ACC112 (cell line): Measurements from ENCODE around the gene SPEG.

ENCODE experiments used
- H2AFZ ChIP-seq: fragments of 200-600 bp; sonication (generic); one replicate; pipeline ENCODE4 v1.6.0; 2017; ENCODE audit warnings: antibody characterized with exemption, low read length; ENCODE audit not compliant: unreplicated experiment
- H3K27ac ChIP-seq: fragments of 200-600 bp; sonication (generic); 2 replicates; pipeline ENCODE4 v1.5.1; 2014; ENCODE audit warnings: low read depth, mild to moderate bottlenecking, antibody characterized with exemption, low read length, moderate library complexity
- H3K27me3 ChIP-seq: fragments of 200-600 bp; sonication (generic); 2 replicates; pipeline ENCODE4 v1.6.1; 2014; ENCODE audit warnings: mild to moderate bottlenecking, antibody characterized with exemption, low read length, moderate library complexity, mixed read lengths; ENCODE audit not compliant: insufficient read depth
- H3K36me3 ChIP-seq: fragments of 200-600 bp; sonication (generic); 2 replicates; pipeline ENCODE4 v1.6.1; 2016; ENCODE audit warnings: mild to moderate bottlenecking, antibody characterized with exemption, low read length, moderate library complexity, mixed read lengths; ENCODE audit not compliant: insufficient read depth
- H3K4me1 ChIP-seq: fragments of 200-600 bp; sonication (generic); one replicate; pipeline ENCODE4 v1.6.1; 2016; ENCODE audit warnings: low read length, mixed read lengths; ENCODE audit not compliant: insufficient read depth, unreplicated experiment, control insufficient read depth
- H3K4me3 ChIP-seq: fragments of 200-600 bp; sonication (generic); 2 replicates; pipeline ENCODE4 v1.5.1; 2014; ENCODE audit warnings: mild to moderate bottlenecking, low read depth, low read length
- H3K79me2 ChIP-seq: fragments of 200-600 bp; sonication (generic); one replicate; pipeline ENCODE4 v1.6.0; 2016; ENCODE audit warnings: low read length; ENCODE audit not compliant: control insufficient read depth, unreplicated experiment, insufficient read depth

The SPEG gene

GRCh38 chr2:219443697-219444023, 9.0 kb downstream of the SPEG start:
- Histone ChIP-seq H2AFZ (no peak overlapping the region), H3K4me3 (no peak overlapping the region), H3K27me3 (no peaks in the 10 kb centered on the region), H3K36me3 (no peaks in the 10 kb centered on the region), H3K79me2 (no peaks in the 10 kb centered on the region), H3K27ac (no peak overlapping the region), H3K4me1 (peaks cover 36% of the 10 kb centered on the region)

GRCh38 chr2:219444566-219445091, 10.0 kb downstream of the SPEG start:
- Histone ChIP-seq H3K36me3 (no peaks in the 10 kb centered on the region), H2AFZ (no peak overlapping the region), H3K79me2 (no peaks in the 10 kb centered on the region), H3K4me1 (peaks cover 36% of the 10 kb centered on the region), H3K27me3 (no peaks in the 10 kb centered on the region), H3K4me3 (no peak overlapping the region), H3K27ac (no peak overlapping the region)

- no peaks in the 10 kb centered on the region for H3K27me3 ChIP-seq
- peak overlapping the region; percentile 25; the same call in 1 of the 2 replicates for H3K27ac ChIP-seq
- peaks cover 40% of the 10 kb centered on the region for H3K4me1 ChIP-seq
Measured at GRCh38 chr2:219445220-219445640, 10.6 kb downstream of the SPEG start.

GRCh38 chr2:219446101-219446504, 11.5 kb downstream of the SPEG start:
- Histone ChIP-seq H3K27ac (peak overlapping the region; percentile 25), H2AFZ (no peak overlapping the region), H3K27me3 (no peaks in the 10 kb centered on the region), H3K4me3 (no peak overlapping the region), H3K36me3 (0 out of 2 replicates have a peak, but pooled peaks cover 4% of the 10 kb centered on the region), H3K4me1 (peaks cover 38% of the 10 kb centered on the region), H3K79me2 (no peaks in the 10 kb centered on the region)

More at GRCh38 chr2:219445220-219445640, 10.6 kb downstream of the SPEG start:
- no peaks in the 10 kb centered on the region for H3K79me2 ChIP-seq
- no peak overlapping the region for H2AFZ ChIP-seq
- no peaks in the 10 kb centered on the region for H3K36me3 ChIP-seq
- H3K4me3 ChIP-seq, result no peak overlapping the region

GRCh38 chr2:219446689-219447088, 12.0 kb downstream of the SPEG start:
- peaks cover 36% of the 10 kb centered on the region for H3K4me1 ChIP-seq
- H3K36me3 ChIP-seq, result 0 out of 2 replicates have a peak, but pooled peaks cover 5% of the 10 kb centered on the region
- H3K27ac ChIP-seq, result peak overlapping the region; percentile 25
- no peak overlapping the region for H3K4me3 ChIP-seq
- H3K79me2 ChIP-seq, result no peaks in the 10 kb centered on the region
- no peak overlapping the region for H2AFZ ChIP-seq
- no peaks in the 10 kb centered on the region for H3K27me3 ChIP-seq

- no peaks in the 10 kb centered on the region for H3K27me3 ChIP-seq
- no peak overlapping the region for H3K27ac ChIP-seq
- H3K4me3 ChIP-seq, result no peak overlapping the region
- H2AFZ ChIP-seq, result no peak overlapping the region
- H3K4me1 ChIP-seq, result peaks cover 43% of the 10 kb centered on the region
- H3K79me2 ChIP-seq, result no peaks in the 10 kb centered on the region
- H3K36me3 ChIP-seq, result 0 out of 2 replicates have a peak, but pooled peaks cover 5% of the 10 kb centered on the region
Measured at GRCh38 chr2:219447242-219448098, 12.8 kb downstream of the SPEG start.

GRCh38 chr2:219448099-219448775, 13.6 kb downstream of the SPEG start:
- Histone ChIP-seq H3K4me1 (peaks cover 45% of the 10 kb centered on the region), H3K79me2 (no peaks in the 10 kb centered on the region), H3K27me3 (no peaks in the 10 kb centered on the region), H3K27ac (no peak overlapping the region), H3K36me3 (0 out of 2 replicates have a peak, but pooled peaks cover 5% of the 10 kb centered on the region), H3K4me3 (no peak overlapping the region), H2AFZ (no peak overlapping the region)

- Histone ChIP-seq H3K4me1 (peaks cover 51% of the 10 kb centered on the region), H3K36me3 (0 out of 2 replicates have a peak, but pooled peaks cover 5% of the 10 kb centered on the region), H3K4me3 (no peak overlapping the region)
Measured at GRCh38 chr2:219448776-219449341, 14.2 kb downstream of the SPEG start.

GRCh38 chr2:219449609-219450008, 15.0 kb downstream of the SPEG start:
- H3K79me2 ChIP-seq, result no peaks in the 10 kb centered on the region
- H3K4me3 ChIP-seq, result no peak overlapping the region
- no peak overlapping the region for H2AFZ ChIP-seq
- 0 out of 2 replicates have a peak, but pooled peaks cover 5% of the 10 kb centered on the region for H3K36me3 ChIP-seq
- no peaks in the 10 kb centered on the region for H3K27me3 ChIP-seq
- peaks cover 58% of the 10 kb centered on the region for H3K4me1 ChIP-seq
- H3K27ac ChIP-seq, result no peak overlapping the region

More at GRCh38 chr2:219448776-219449341, 14.2 kb downstream of the SPEG start:
- no peaks in the 10 kb centered on the region for H3K27me3 ChIP-seq
- no peak overlapping the region for H2AFZ ChIP-seq
- H3K79me2 ChIP-seq, result no peaks in the 10 kb centered on the region
- no peak overlapping the region for H3K27ac ChIP-seq

GRCh38 chr2:219451661-219452360, 17.2 kb downstream of the SPEG start:
- H3K27me3 ChIP-seq, result no peaks in the 10 kb centered on the region
- no peak overlapping the region for H2AFZ ChIP-seq
- 0 out of 2 replicates have a peak, but pooled peaks cover 5% of the 10 kb centered on the region for H3K36me3 ChIP-seq
- peak overlapping the region; percentile 49 for H3K27ac ChIP-seq
- no peaks in the 10 kb centered on the region for H3K79me2 ChIP-seq
- H3K4me3 ChIP-seq, result no peak overlapping the region
- peaks cover 40% of the 10 kb centered on the region for H3K4me1 ChIP-seq
